Measurements from ENCODE around the gene CLEC1B. TPM values are rescaled to one million over a fixed set of nuclear protein-coding genes. Genes with fewer than 3 reads are reported as not detected.

CLEC1B gene
- total RNA-seq, result not detected in 2 replicates

GRCh38 chr12:9999016-9999415 is at the start of gene CLEC1B:
Gene CLEC1B (minus strand): TSS chr12:9999121. CDS start chr12:9999100, 21 bp downstream.

GRCh38 chr12:10030446-10030845 is 31.5 kb upstream of the CLEC1B start, which contains the start of gene CLEC9A:
Gene CLEC9A (plus strand): TSS chr12:10030682. CDS start chr12:10052688, 22,006 bp downstream.

GRCh38 chr12:9971181-9971580 is 27.7 kb downstream of the CLEC1B start, which contains the start of gene CLEC12A:
Gene CLEC12A (plus strand): TSS chr12:9971409. CDS start chr12:9971597, 188 bp downstream.

Other genes starting within 250 kb of the CLEC1B start
- gene CD69, start 238.2 kb downstream of the CLEC1B start, total RNA-seq, result 1.3 and 1.8 TPM in 2 replicates
- 0.33 TPM in 1 of 2 replicates, not detected in the other for gene KLRF1, start 171.6 kb downstream of the CLEC1B start, total RNA-seq
- gene CLEC2B, start 129.8 kb downstream of the CLEC1B start, total RNA-seq, result 10.5 and 20.3 TPM in 2 replicates
- gene KLRF2, start 117.6 kb downstream of the CLEC1B start, total RNA-seq, result not detected in 2 replicates
- not detected in 2 replicates for gene CLEC2A, start 66.8 kb downstream of the CLEC1B start, total RNA-seq
- not detected in 2 replicates for gene CLEC12A, start 27.7 kb downstream of the CLEC1B start, total RNA-seq
- gene CLEC12B, start 11.5 kb upstream of the CLEC1B start, total RNA-seq, result under 0.01 and 0.19 TPM in 2 replicates
- gene CLEC9A, start 31.6 kb upstream of the CLEC1B start, total RNA-seq, result not detected in 2 replicates
- gene CLEC1A, start 99.9 kb upstream of the CLEC1B start, total RNA-seq, result 13.4 and 38.3 TPM in 2 replicates
- not detected in 2 replicates for gene CLEC7A, start 131.1 kb upstream of the CLEC1B start, total RNA-seq
- not detected in 2 replicates for gene OLR1, start 173.0 kb upstream of the CLEC1B start, total RNA-seq
- gene TMEM52B, start 179.9 kb upstream of the CLEC1B start, total RNA-seq, result under 0.01 TPM in 1 of 2 replicates, not detected in the other
- 45.7 and 105 TPM in 2 replicates for gene GABARAPL1, start 213.8 kb upstream of the CLEC1B start, total RNA-seq

All from vein endothelial cell (primary cell).